Astrocyte of the cerebellum (primary cell): ENCODE results near the gene ANKDD1B.
"Not testable (repeated sequence)": the region's sequence is repeated elsewhere in the genome, so short reads cannot be mapped to it uniquely, and the experiment has no call there.

ENCODE experiments used
- DNase-seq: peaks from one replicate; pipeline ENCODE4 v3.0.0-alpha.2; 2011; ENCODE audit warnings: low read depth
- H3K4me3 ChIP-seq: 2 replicates; pipeline ENCODE4 v1.5.1; 2011; ENCODE audit warnings: mild to moderate bottlenecking, low read depth, low read length, moderate library complexity
- in situ Hi-C: cut with HindIII; loops from 2 replicates; pipeline ENCODE4 v1.10.0; 2017; ENCODE audit warnings: low sequenced_read_pairs
- TF ChIP-seq, protein P1 (sequence below): IDR thresholded peaks from 2 replicates; pipeline ENCODE4 v1.5.1; 2012; ENCODE audit warnings: low read length, low read depth, moderate library complexity, mild to moderate bottlenecking; ENCODE audit errors: missing control alignments

The ANKDD1B gene

DNA sequence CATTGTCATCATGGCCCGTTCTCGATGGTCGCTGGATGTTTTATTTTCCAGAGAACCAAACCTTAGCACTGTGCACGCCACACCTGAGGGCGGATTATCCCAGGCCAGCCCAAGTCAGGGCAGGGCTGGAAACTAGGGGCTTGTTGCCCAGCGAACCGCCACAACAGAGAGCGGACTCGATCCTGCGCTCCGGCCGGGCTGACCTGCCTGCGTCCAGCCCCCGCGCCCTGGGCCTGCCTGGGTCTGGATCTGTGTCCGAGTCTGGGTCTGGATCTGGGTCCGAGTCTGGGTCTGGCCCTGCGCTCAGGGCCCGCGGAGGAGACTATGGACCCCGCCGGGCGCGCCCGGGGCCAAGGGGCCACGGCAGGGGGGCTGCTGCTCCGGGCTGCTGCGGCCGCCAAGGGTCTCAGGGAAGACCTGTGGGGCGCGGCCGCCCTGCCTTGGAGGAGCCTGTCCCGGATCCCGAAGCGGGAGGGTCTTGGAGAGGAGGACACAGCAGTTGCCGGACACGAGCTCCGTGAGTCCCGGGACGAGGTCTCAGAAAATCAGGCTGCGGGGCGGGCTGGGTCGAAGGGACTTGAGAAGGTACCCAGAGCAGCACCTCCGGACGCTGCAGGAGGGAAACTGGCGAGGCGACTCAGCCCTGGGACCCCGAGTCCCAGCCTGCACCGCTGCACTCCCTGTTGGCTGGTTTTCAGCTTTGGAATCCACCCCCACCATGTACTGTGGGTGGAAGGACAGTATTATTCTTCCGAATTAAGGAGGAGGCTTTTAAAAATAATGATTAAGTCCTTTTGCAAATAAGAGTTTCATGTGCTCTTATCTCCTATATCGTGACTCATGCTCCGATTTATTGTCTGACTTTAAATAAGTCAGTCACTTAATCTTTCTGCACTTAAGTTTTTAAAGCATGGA lies at the start of gene ANKDD1B:
TSS of gene ANKDD1B (plus strand) at position 143 of the 915 bp plus-strand sequence. CDS start at position 325, 182 bp downstream.
- in situ Hi-C loops = no loop called here
- DNase-seq = no peak
- peak within 1 kb of the TSS; percentile 45 for H3K4me3 ChIP-seq
- TF ChIP-seq, protein P1, sequence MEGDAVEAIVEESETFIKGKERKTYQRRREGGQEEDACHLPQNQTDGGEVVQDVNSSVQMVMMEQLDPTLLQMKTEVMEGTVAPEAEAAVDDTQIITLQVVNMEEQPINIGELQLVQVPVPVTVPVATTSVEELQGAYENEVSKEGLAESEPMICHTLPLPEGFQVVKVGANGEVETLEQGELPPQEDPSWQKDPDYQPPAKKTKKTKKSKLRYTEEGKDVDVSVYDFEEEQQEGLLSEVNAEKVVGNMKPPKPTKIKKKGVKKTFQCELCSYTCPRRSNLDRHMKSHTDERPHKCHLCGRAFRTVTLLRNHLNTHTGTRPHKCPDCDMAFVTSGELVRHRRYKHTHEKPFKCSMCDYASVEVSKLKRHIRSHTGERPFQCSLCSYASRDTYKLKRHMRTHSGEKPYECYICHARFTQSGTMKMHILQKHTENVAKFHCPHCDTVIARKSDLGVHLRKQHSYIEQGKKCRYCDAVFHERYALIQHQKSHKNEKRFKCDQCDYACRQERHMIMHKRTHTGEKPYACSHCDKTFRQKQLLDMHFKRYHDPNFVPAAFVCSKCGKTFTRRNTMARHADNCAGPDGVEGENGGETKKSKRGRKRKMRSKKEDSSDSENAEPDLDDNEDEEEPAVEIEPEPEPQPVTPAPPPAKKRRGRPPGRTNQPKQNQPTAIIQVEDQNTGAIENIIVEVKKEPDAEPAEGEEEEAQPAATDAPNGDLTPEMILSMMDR = no peak

DNA sequence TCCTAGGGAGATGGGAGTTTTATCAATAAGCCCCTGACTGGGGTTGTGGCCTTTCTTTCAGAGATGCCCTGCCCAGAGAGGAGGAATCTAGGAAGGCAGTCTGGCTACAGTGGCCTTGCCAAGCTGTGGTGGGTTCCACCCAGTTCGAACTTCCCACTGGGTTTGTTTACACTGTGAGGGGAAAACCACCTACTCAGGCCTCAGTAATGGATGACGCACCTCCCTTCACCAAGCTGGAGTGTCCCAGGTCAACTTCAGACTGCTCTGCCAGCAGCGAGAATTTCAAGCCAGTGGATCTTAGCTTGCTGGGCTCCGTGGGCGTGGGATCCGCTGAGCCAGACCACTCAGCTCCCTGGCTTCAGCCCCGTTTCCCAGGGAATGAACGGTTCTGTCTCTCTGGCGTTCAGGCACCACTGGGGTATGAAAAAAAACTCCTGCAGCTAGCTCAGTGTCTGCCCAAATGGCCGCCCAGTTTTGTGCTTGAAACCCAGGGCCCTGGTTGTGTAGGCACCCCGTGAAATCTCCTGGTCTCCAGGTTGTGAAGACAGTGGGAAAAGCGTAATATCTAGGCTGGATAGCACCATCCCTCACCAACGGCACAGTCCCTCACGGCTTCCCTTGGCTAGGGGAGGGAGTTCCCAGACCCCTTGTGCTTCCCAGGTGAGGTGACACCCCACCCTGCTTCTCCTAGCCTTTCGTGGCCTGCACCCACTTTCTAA lies 45.1 kb upstream of the ANKDD1B start:
- H3K4me3 ChIP-seq, in situ Hi-C loops: not testable (repeated sequence)
- DNase-seq = peak; percentile 60

DNA sequence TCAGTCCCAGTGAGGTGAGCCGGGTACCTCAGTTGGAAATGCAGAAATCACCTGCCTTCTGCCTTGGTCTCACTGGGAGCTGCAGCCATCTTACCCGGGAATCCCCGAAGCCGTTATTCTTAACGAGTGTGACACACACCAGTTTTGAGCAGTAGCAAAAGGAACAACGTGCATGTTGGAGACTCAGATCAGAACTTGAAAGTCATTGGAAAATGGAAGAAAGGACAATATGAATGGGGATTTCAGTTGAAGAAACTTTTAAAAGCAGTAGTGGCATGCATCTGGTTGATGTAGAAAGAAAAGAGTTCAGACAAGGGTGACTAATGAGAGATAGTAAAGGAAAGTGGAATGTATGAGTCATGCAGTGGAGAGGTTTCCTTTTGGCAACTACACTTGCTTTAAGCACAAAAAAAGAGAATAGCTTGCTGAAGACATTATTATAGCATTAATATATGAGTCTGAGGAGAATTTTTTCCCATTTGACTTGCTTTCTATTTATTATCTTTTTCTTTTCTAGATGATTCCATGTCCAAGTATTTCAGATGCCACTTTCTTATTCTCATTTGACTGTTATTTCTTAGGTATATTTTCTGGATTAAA lies 44.4 kb upstream of the ANKDD1B start:
- TF ChIP-seq, protein P1 = no peak
- DNase-seq = peak; percentile 93
- no peak overlapping the region for H3K4me3 ChIP-seq
- in situ Hi-C loops = no loop called here

DNA sequence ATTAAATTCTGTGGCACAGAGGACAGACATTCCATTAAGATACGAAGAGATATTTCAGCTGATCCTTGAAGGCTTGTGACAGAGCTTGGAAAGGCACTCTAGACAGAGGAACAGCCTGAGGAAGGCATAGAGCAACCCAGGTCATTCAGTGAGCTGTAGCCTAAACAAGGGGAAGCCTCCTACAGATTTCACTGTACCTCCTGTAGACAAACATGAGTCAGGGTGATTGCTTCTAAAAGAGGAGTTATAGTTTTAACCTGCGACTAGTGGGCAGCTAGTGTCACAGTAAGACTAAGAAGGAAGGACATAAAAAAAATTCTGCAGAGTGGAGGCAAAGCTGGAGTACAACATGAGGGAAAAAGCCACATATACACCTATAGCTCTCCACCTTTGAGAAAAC lies 43.5 kb upstream of the ANKDD1B start:
- TF ChIP-seq, protein P1 = no peak
- H3K4me3 ChIP-seq = no peak overlapping the region
- no peak for DNase-seq
- in situ Hi-C loops = no loop called here

DNA sequence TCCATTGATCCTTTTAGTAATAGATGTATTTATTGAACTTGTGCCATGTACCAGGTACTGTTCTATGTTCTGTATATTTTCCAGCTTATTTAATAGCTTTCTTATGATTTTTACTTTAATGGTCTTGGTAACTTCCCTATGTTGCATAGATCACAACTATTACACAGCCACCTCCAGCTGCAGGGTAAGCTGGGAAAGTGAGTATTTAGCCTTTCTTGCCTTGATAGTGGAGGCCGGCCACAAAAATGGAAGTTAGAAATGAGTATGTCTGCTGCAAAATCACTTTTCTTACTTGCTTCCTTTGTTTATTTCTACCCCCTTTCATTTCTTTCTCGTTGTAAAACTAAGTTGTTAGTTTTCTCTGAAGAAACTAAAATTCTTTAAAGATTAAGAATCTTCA lies 43.1 kb upstream of the ANKDD1B start:
- in situ Hi-C loops = no loop called here
- no peak overlapping the region for H3K4me3 ChIP-seq
- TF ChIP-seq, protein P1 = no peak
- DNase-seq = no peak

DNA sequence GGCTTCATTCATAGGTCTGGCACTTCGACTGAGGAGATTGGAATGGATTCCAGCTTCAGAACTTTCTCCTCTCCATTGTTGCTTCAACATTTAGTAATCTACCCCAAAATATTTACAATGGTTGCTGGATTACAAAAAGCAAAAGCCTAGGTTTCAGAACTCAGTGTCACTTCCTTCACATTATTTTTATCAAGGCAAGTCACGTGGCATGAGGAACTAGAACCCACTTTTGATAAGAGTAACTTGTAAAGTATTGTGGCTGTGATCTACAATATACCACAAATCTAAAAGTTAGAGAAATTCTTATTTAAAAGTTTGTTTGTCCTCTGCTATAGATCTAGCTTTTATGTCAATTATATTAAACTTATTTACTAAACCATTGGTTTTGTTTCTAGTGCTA lies 39.7 kb upstream of the ANKDD1B start:
- in situ Hi-C loops = no loop called here
- H3K4me3 ChIP-seq = no peak overlapping the region
- TF ChIP-seq, protein P1 = no peak
- DNase-seq = no peak
